ENCODE results near the gene HNRNPA1.
"Not testable (repeated sequence)": the region's sequence is repeated elsewhere in the genome, so short reads cannot be mapped to it uniquely, and the experiment has no call there.

Gene HNRNPA1

GRCh38 chr12:54281694-54282093 lies 1.2 kb downstream of the HNRNPA1 start:
- H3K27me3 Mint-ChIP-seq; H3K9me3 Mint-ChIP-seq; H3K27ac Mint-ChIP-seq; DNase-seq; H3K4me3 Mint-ChIP-seq; H3K36me3 Mint-ChIP-seq (ENCODE audit: insufficient read depth); ATAC-seq (replicated peaks): not testable (repeated sequence)
- H3K4me1 Mint-ChIP-seq (ENCODE audit: low read depth in 2 of 2) = peaks cover 16 to 39% of the 10 kb centered on the region in 2 donors

GRCh38 chr12:54282949-54283593 lies 2.5 kb downstream of the HNRNPA1 start:
- ATAC-seq (replicated peaks) (no peak), DNase-seq (no peak)
- Mint-ChIP-seq H3K4me3 (no peak overlapping the region), H3K27ac (no peak overlapping the region), H3K27me3 (no peaks in the 10 kb centered on the region), H3K9me3 (no peaks in the 10 kb centered on the region), H3K4me1 (ENCODE audit: low read depth in 2 of 2) (peaks cover 23 to 36% of the 10 kb centered on the region in 2 donors), H3K36me3 (ENCODE audit: insufficient read depth) (no peaks in the 10 kb centered on the region)

- peaks cover 23 to 29% of the 10 kb centered on the region in 2 donors for H3K4me1 Mint-ChIP-seq (ENCODE audit: low read depth in 2 of 2)
- not testable (repeated sequence) for H3K36me3 Mint-ChIP-seq (ENCODE audit: insufficient read depth); H3K9me3 Mint-ChIP-seq; H3K27me3 Mint-ChIP-seq; DNase-seq; H3K4me3 Mint-ChIP-seq; ATAC-seq (replicated peaks); H3K27ac Mint-ChIP-seq
Measured at GRCh38 chr12:54284070-54284780, 3.7 kb downstream of the HNRNPA1 start.

GRCh38 chr12:54285150-54286041 lies 4.9 kb downstream of the HNRNPA1 start:
- Mint-ChIP-seq H3K36me3 (ENCODE audit: insufficient read depth) (peaks cover 8% of the 10 kb centered on the region), H3K27me3 (no peaks in the 10 kb centered on the region), H3K9me3 (no peaks in the 10 kb centered on the region), H3K27ac (peak overlapping the region in 1 of 2 donors; percentile 4), H3K4me1 (ENCODE audit: low read depth in 2 of 2) (peaks cover 23 to 29% of the 10 kb centered on the region in 2 donors), H3K4me3 (peak overlapping the region; percentile 14 to 58)
- ATAC-seq (replicated peaks) (no peak), DNase-seq (no peak)

GRCh38 chr12:54286042-54287030 lies 5.8 kb downstream of the HNRNPA1 start:
- peak overlapping the region; percentile 4 to 80 for H3K27ac Mint-ChIP-seq
- no peak for DNase-seq
- no peak for ATAC-seq (replicated peaks)
- H3K36me3 Mint-ChIP-seq (ENCODE audit: insufficient read depth) = peaks cover 11% of the 10 kb centered on the region
- peaks cover 23 to 29% of the 10 kb centered on the region in 2 donors for H3K4me1 Mint-ChIP-seq (ENCODE audit: low read depth in 2 of 2)
- peak overlapping the region; percentile 14 to 58 for H3K4me3 Mint-ChIP-seq
- no peaks in the 10 kb centered on the region for H3K27me3 Mint-ChIP-seq
- no peaks in the 10 kb centered on the region for H3K9me3 Mint-ChIP-seq

- H3K9me3 Mint-ChIP-seq = no peaks in the 10 kb centered on the region
- peaks cover 11% of the 10 kb centered on the region for H3K36me3 Mint-ChIP-seq (ENCODE audit: insufficient read depth)
- no peak for DNase-seq
- no peaks in the 10 kb centered on the region for H3K27me3 Mint-ChIP-seq
- peaks cover 23 to 25% of the 10 kb centered on the region in 2 donors for H3K4me1 Mint-ChIP-seq (ENCODE audit: low read depth in 2 of 2)
- no peak for ATAC-seq (replicated peaks)
- H3K4me3 Mint-ChIP-seq = no peak overlapping the region
- peak overlapping the region; percentile 75 to 80 for H3K27ac Mint-ChIP-seq
Measured at GRCh38 chr12:54287261-54288157, 7.0 kb downstream of the HNRNPA1 start.

- no peak overlapping the region for H3K4me3 Mint-ChIP-seq
- H3K27me3 Mint-ChIP-seq = no peaks in the 10 kb centered on the region
- H3K27ac Mint-ChIP-seq = no peak overlapping the region
- peaks cover 11% of the 10 kb centered on the region for H3K36me3 Mint-ChIP-seq (ENCODE audit: insufficient read depth)
- DNase-seq (no peak), ATAC-seq (replicated peaks) (no peak)
- H3K9me3 Mint-ChIP-seq = no peaks in the 10 kb centered on the region
- peaks cover 1 to 4% of the 10 kb centered on the region in 2 donors for H3K4me1 Mint-ChIP-seq (ENCODE audit: low read depth in 2 of 2)
Measured at GRCh38 chr12:54292083-54292930, 11.8 kb downstream of the HNRNPA1 start.

GRCh38 chr12:54292931-54293241 lies 12.4 kb downstream of the HNRNPA1 start:
- DNase-seq = no peak
- Mint-ChIP-seq H3K4me3 (no peak overlapping the region), H3K4me1 (ENCODE audit: low read depth in 2 of 2) (peaks cover 0 to 5% of the 10 kb centered on the region in 2 donors), H3K9me3 (no peaks in the 10 kb centered on the region), H3K27ac (no peak overlapping the region), H3K27me3 (peaks cover 3 to 4% of the 10 kb centered on the region in 2 donors), H3K36me3 (ENCODE audit: insufficient read depth) (peaks cover 11% of the 10 kb centered on the region)
- no peak for ATAC-seq (replicated peaks)

GRCh38 chr12:54294152-54294952 lies 13.8 kb downstream of the HNRNPA1 start:
- H3K9me3 Mint-ChIP-seq = no peaks in the 10 kb centered on the region
- H3K36me3 Mint-ChIP-seq (ENCODE audit: insufficient read depth) = peaks cover 10% of the 10 kb centered on the region
- H3K27ac Mint-ChIP-seq = no peak overlapping the region
- H3K4me3 Mint-ChIP-seq = no peak overlapping the region
- H3K4me1 Mint-ChIP-seq (ENCODE audit: low read depth in 2 of 2) = peaks cover 0 to 7% of the 10 kb centered on the region in 2 donors
- H3K27me3 Mint-ChIP-seq = peaks cover 9 to 13% of the 10 kb centered on the region in 2 donors
- DNase-seq (peak; percentile 49 to 51 (median 50)), ATAC-seq (replicated peaks) (peak; percentile 82)

- no peak overlapping the region for H3K4me3 Mint-ChIP-seq
Measured at GRCh38 chr12:54294953-54295566, 14.5 kb downstream of the HNRNPA1 start.

More at GRCh38 chr12:54294953-54295566, 14.5 kb downstream of the HNRNPA1 start:
- ATAC-seq (replicated peaks) = no peak
- peak overlapping the region in 1 of 2 donors; percentile 55 for H3K27ac Mint-ChIP-seq
- peaks cover 4 to 7% of the 10 kb centered on the region in 2 donors for H3K4me1 Mint-ChIP-seq (ENCODE audit: low read depth in 2 of 2)
- no peak for DNase-seq
- peaks cover 16 to 20% of the 10 kb centered on the region in 2 donors for H3K27me3 Mint-ChIP-seq
- peaks cover 4% of the 10 kb centered on the region for H3K36me3 Mint-ChIP-seq (ENCODE audit: insufficient read depth)
- H3K9me3 Mint-ChIP-seq = no peaks in the 10 kb centered on the region
